HepG2 (cell line): ENCODE results near the gene RSAD1. TPM values are rescaled to one million over a fixed set of nuclear protein-coding genes. Genes with fewer than 3 reads are reported as not detected.
A peak's percentile ranks its signal among the peaks of the same experiment; 100 is the strongest.

Source experiments
- AGO1 ChIP-seq: fragments of 200-400 bp; formaldehyde crosslinking; IDR thresholded peaks from 2 replicates; pipeline ENCODE4 v1.6.1; 2017; ENCODE audit warnings: mild to moderate bottlenecking, low read depth, low read length, moderate library complexity; ENCODE audit not compliant: poor library complexity, severe bottlenecking
- ATM ChIP-seq: fragments of 450-650 bp; IDR thresholded peaks from 2 replicates; pipeline ENCODE4 v1.7.1; 2017; ENCODE audit warnings: mild to moderate bottlenecking, borderline replicate concordance
- CEBPG ChIP-seq: IDR thresholded peaks from 2 replicates; pipeline ENCODE4 v1.6.1; 2016
- DR1 ChIP-seq: sonication (generic); formaldehyde crosslinking; IDR thresholded peaks from 2 replicates; pipeline ENCODE4 v1.8.0; 2021; ENCODE audit warnings: mild to moderate bottlenecking, missing genetic modification reagents, inconsistent platforms
- FLYWCH1 ChIP-seq: sonication (generic); formaldehyde crosslinking; IDR thresholded peaks from 2 replicates; pipeline ENCODE4 v1.8.1; 2023; ENCODE audit warnings: mild to moderate bottlenecking, missing genetic modification reagents
- FOXM1 ChIP-seq: sonication (generic); formaldehyde crosslinking; IDR thresholded peaks from 2 replicates; pipeline ENCODE4 v1.5.0; 2020; ENCODE audit warnings: missing genetic modification reagents
- MTA3 ChIP-seq: sonication (generic); formaldehyde crosslinking; IDR thresholded peaks from 2 replicates; pipeline ENCODE4 v1.4.0; 2020; ENCODE audit warnings: missing genetic modification reagents
- NR2F1 ChIP-seq, 2 experiments: fragments of 450-650 bp in 1 of 2; formaldehyde crosslinking in 1 of 2; IDR thresholded peaks; 2 replicates each; pipeline versions ENCODE4 v1.5.0 to v1.6.1; 2016 to 2020; ENCODE audit warnings: mild to moderate bottlenecking in 1 of 2, missing compliant biosample characterization in 1 of 2, missing genetic modification reagents in 1 of 2, moderate library complexity in 1 of 2
- NR2F2 ChIP-seq: IDR thresholded peaks from 2 replicates; pipeline ENCODE4 v1.6.1; 2012; ENCODE audit warnings: low read depth, inconsistent platforms, borderline replicate concordance
- NR2F6 ChIP-seq, 2 experiments: IDR thresholded peaks; 2 replicates each; pipeline ENCODE4 v1.6.1; 2016; ENCODE audit warnings: antibody characterized with exemption in 1 of 2, mild to moderate bottlenecking in 1 of 2
- POLR2AphosphoS5 ChIP-seq: IDR thresholded peaks from 2 replicates; pipeline ENCODE4 v1.6.1; 2012; ENCODE audit warnings: low read depth, low read length
- SOX6 ChIP-seq, 2 experiments: fragments of 450-650 bp in 1 of 2; sonication (generic) in 1 of 2; formaldehyde crosslinking in 1 of 2; IDR thresholded peaks; 2 replicates each; pipeline versions ENCODE4 v1.4.0 to v1.6.1; 2017 to 2020; ENCODE audit warnings: antibody characterized with exemption in 1 of 2, mild to moderate bottlenecking in 1 of 2, missing genetic modification reagents in 1 of 2
- ZNF121 ChIP-seq: sonication (generic); formaldehyde crosslinking; IDR thresholded peaks from 2 replicates; pipeline ENCODE4 v1.5.0; 2020; ENCODE audit warnings: mild to moderate bottlenecking, missing genetic modification reagents
- ZNF766 ChIP-seq: sonication (generic); formaldehyde crosslinking; IDR thresholded peaks from 2 replicates; pipeline ENCODE4 v1.5.0; 2020; ENCODE audit warnings: missing genetic modification reagents, borderline replicate concordance
- polyA plus RNA-seq, 8 experiments: library from polyadenylated mRNA; depleted of rRNA in 3 of 8; stranded (reverse) in 7 of 8; unstranded in 1 of 8; fragments of >200 nt; fragmentation: Illumina TruSeq in 4 of 8; extraction: Trizol in 4 of 8; gene quantifications; 2 replicates each; pipeline versions ENCODE4 v1.2.1 to v1.2.3, GENCODE V29; 2011 to 2016; ENCODE audit warnings: low read depth in 4 of 8, missing spikeins in 1 of 8, mixed read lengths in 1 of 8; ENCODE audit not compliant: insufficient read depth in 1 of 8
- total RNA-seq, 5 experiments: library from RNA; depleted of rRNA; stranded (reverse); fragments of >200 nt; fragmentation: Illumina TruSeq; extraction: Trizol; gene quantifications; 2 replicates each; pipeline ENCODE4 v1.2.3, GENCODE V29; 2016; ENCODE audit warnings: low read depth in 1 of 5
- TF ChIP-seq, protein P1 (sequence below), 2 experiments: sonication (generic) in 1 of 2; formaldehyde crosslinking in 1 of 2; IDR thresholded peaks; 2 replicates each; pipeline versions ENCODE4 v1.6.1 to v1.9.0; 2014 to 2022; ENCODE audit warnings: antibody characterized with exemption in 1 of 2, borderline replicate concordance in 1 of 2, inconsistent platforms in 1 of 2, low read depth in 1 of 2, missing genetic modification reagents in 1 of 2
- TF ChIP-seq, protein P2 (sequence below): sonication (generic); formaldehyde crosslinking; IDR thresholded peaks from 2 replicates; pipeline ENCODE4 v1.8.0; 2022; ENCODE audit warnings: missing genetic modification reagents, mild to moderate bottlenecking, moderate library complexity, borderline replicate concordance
- TF ChIP-seq, protein P3 (sequence below): sonication (generic); formaldehyde crosslinking; IDR thresholded peaks from 2 replicates; pipeline ENCODE4 v1.4.0; 2020; ENCODE audit warnings: missing genetic modification reagents, mild to moderate bottlenecking, borderline replicate concordance
- TF ChIP-seq, protein P4 (sequence below): sonication (generic); formaldehyde crosslinking; IDR thresholded peaks from 2 replicates; pipeline ENCODE4 v1.8.0; 2022; ENCODE audit warnings: mild to moderate bottlenecking, missing genetic modification reagents, borderline replicate concordance

The RSAD1 gene
- total and polyA plus RNA-seq, 2 of the 13 experiments (the other 11 are each of a cell fraction or from before 2014, with no cell fraction given), result 22.7 to 27.7 TPM

DNA sequence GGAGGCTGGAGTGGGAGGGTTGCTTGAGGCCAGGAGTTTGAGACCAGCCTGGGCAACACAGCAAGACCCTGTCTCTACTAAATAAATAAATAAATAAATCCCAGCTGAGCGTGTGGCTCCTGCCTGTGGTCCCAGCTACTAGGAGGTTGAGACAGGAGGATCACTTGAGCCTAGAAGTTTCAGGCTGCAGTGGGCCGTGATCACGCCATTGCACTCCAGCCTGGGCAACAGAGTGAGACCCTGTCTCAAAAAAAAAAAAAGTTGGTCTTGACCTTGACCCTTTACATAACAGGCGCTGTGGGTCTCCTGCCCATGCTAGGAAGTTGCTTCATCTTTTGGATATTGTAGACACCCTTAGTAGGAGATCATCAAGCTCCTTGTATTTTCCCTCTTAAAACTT, 41.3 kb upstream of the RSAD1 start (continued):
- TF ChIP-seq ZNF121 (CRISPR knock-in tag) (peak; percentile 92), CEBPG (peak; percentile 32; the same call in 1 of the 2 replicates), MTA3 (CRISPR knock-in tag) (no peak), NR2F1 (CRISPR knock-in tag; IDR thresholded peaks at IDR 0.05) (0 out of 4 replicates have a peak, but pooled peaks of 1 of the 2 experiments have one; percentile 21), FOXM1 (CRISPR knock-in tag) (no peak), ZNF766 (no peak), FLYWCH1 (no peak), AGO1 (no peak), SOX6 (IDR thresholded peaks at IDR 0.05) (no peak), SOX6 (CRISPR knock-in tag; IDR thresholded peaks at IDR 0.05) (no peak), NR2F6 (IDR thresholded peaks at IDR 0.05) (peak; percentile 56; the same call in 1 of the 2 replicates), NR2F6 (CRISPR knock-in tag; IDR thresholded peaks at IDR 0.05) (peak; percentile 50; the same call in 1 of the 2 replicates), ATM (no peak), POLR2AphosphoS5 (no peak), DR1 (CRISPR knock-in tag) (no peak), NR2F2 (no peak)
- TF ChIP-seq, protein P1, sequence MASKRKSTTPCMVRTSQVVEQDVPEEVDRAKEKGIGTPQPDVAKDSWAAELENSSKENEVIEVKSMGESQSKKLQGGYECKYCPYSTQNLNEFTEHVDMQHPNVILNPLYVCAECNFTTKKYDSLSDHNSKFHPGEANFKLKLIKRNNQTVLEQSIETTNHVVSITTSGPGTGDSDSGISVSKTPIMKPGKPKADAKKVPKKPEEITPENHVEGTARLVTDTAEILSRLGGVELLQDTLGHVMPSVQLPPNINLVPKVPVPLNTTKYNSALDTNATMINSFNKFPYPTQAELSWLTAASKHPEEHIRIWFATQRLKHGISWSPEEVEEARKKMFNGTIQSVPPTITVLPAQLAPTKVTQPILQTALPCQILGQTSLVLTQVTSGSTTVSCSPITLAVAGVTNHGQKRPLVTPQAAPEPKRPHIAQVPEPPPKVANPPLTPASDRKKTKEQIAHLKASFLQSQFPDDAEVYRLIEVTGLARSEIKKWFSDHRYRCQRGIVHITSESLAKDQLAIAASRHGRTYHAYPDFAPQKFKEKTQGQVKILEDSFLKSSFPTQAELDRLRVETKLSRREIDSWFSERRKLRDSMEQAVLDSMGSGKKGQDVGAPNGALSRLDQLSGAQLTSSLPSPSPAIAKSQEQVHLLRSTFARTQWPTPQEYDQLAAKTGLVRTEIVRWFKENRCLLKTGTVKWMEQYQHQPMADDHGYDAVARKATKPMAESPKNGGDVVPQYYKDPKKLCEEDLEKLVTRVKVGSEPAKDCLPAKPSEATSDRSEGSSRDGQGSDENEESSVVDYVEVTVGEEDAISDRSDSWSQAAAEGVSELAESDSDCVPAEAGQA (IDR thresholded peaks at IDR 0.05; ENCODE audit: low read depth), result no peak
- TF ChIP-seq, protein P1 (CRISPR knock-in tag; IDR thresholded peaks at IDR 0.05; ENCODE audit: borderline replicate concordance), result no peak
- TF ChIP-seq, protein P2, sequence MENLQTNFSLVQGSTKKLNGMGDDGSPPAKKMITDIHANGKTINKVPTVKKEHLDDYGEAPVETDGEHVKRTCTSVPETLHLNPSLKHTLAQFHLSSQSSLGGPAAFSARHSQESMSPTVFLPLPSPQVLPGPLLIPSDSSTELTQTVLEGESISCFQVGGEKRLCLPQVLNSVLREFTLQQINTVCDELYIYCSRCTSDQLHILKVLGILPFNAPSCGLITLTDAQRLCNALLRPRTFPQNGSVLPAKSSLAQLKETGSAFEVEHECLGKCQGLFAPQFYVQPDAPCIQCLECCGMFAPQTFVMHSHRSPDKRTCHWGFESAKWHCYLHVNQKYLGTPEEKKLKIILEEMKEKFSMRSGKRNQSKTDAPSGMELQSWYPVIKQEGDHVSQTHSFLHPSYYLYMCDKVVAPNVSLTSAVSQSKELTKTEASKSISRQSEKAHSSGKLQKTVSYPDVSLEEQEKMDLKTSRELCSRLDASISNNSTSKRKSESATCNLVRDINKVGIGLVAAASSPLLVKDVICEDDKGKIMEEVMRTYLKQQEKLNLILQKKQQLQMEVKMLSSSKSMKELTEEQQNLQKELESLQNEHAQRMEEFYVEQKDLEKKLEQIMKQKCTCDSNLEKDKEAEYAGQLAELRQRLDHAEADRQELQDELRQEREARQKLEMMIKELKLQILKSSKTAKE, result no peak
- TF ChIP-seq, protein P3, sequence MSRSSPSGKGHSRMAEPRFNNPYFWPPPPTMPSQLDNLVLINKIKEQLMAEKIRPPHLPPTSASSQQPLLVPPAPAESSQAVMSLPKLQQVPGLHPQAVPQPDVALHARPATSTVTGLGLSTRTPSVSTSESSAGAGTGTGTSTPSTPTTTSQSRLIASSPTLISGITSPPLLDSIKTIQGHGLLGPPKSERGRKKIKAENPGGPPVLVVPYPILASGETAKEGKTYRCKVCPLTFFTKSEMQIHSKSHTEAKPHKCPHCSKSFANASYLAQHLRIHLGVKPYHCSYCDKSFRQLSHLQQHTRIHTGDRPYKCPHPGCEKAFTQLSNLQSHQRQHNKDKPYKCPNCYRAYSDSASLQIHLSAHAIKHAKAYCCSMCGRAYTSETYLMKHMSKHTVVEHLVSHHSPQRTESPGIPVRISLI (CRISPR knock-in tag), result peak; percentile 58; the same call in 1 of the 2 replicates
- TF ChIP-seq, protein P4, sequence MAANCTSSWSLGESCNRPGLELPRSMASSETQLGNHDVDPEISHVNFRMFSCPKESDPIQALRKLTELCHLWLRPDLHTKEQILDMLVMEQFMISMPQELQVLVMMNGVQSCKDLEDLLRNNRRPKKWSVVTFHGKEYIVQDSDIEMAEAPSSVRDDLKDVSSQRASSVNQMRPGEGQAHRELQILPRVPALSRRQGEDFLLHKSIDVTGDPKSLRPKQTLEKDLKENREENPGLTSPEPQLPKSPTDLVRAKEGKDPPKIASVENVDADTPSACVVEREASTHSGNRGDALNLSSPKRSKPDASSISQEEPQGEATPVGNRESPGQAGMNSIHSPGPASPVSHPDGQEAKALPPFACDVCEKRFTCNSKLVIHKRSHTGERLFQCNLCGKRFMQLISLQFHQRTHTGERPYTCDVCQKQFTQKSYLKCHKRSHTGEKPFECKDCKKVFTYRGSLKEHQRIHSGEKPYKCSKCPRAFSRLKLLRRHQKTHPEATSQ (CRISPR knock-in tag), result no peak
